Natural killer cell (primary cell): ENCODE results near the gene GRID1. TPM values are rescaled to one million over a fixed set of nuclear protein-coding genes. Genes with fewer than 3 reads are reported as not detected.
"Not testable (repeated sequence)": the region's sequence is repeated elsewhere in the genome, so short reads cannot be mapped to it uniquely, and the experiment has no call there.

Experiments
- ATAC-seq, 3 donors: fragments of 150-1000 bp in 2 of 3; fragments of 200-7000 bp in 1 of 3; cut with Tn5 transposase; 1 replicate in 1 of 3; 2 replicates in 2 of 3; pipeline ENCODE4 v1.10.0; 2021; ENCODE audit warnings: mild to moderate bottlenecking in 2 of 3, moderate library complexity in 2 of 3
- DNase-seq, 2 donors: peaks; one replicate each; pipeline versions ENCODE4 v3.0.0 to v3.0.0-alpha.2; 2013 to 2021; ENCODE audit warnings: mixed read lengths in 1 of 2
- H3K27ac ChIP-seq: one replicate; pipeline ENCODE4 v1.5.1; 2013; ENCODE audit warnings: mild to moderate bottlenecking, low read length
- H3K27me3 ChIP-seq: one replicate; pipeline ENCODE4 v1.6.1; 2013; ENCODE audit warnings: low read length; ENCODE audit not compliant: control insufficient read depth, insufficient read depth
- H3K36me3 ChIP-seq: one replicate; pipeline ENCODE4 v1.6.1; 2013; ENCODE audit warnings: low read length; ENCODE audit not compliant: control insufficient read depth, insufficient read depth
- H3K4me1 ChIP-seq: one replicate; pipeline ENCODE4 v1.6.1; 2013; ENCODE audit warnings: low read length; ENCODE audit not compliant: control insufficient read depth, insufficient read depth
- H3K4me3 ChIP-seq: one replicate; pipeline ENCODE4 v1.5.1; 2013; ENCODE audit warnings: low read length
- H3K9me3 ChIP-seq: one replicate; pipeline ENCODE4 v1.6.1; 2013; ENCODE audit warnings: low read length; ENCODE audit not compliant: control insufficient read depth, insufficient read depth
- H3K27ac Mint-ChIP-seq, 2 donors: one replicate each; pipeline ENCODE4 v1.8.0; 2022; ENCODE audit warnings: mild to moderate bottlenecking in 2 of 2, mixed read lengths in 2 of 2, moderate library complexity in 1 of 2
- H3K27me3 Mint-ChIP-seq, 2 donors: one replicate each; pipeline ENCODE4 v1.8.0; 2022; ENCODE audit warnings: low read depth in 2 of 2, mixed read lengths in 2 of 2
- H3K36me3 Mint-ChIP-seq: one replicate; pipeline ENCODE4 v1.8.0; 2022; ENCODE audit warnings: mixed read lengths
- H3K4me1 Mint-ChIP-seq, 2 donors: one replicate each; pipeline ENCODE4 v1.8.0; 2022; ENCODE audit warnings: mixed read lengths in 2 of 2
- H3K4me3 Mint-ChIP-seq: one replicate; pipeline ENCODE4 v1.8.0; 2022; ENCODE audit warnings: mild to moderate bottlenecking, moderate library complexity, mixed read lengths
- H3K9me3 Mint-ChIP-seq, 2 donors: one replicate each; pipeline ENCODE4 v1.8.0; 2022; ENCODE audit warnings: mixed read lengths in 2 of 2
- CTCF ChIP-seq: fragments of 200-600 bp; IDR thresholded peaks from one replicate; pipeline ENCODE4 v1.8.0; 2022; ENCODE audit warnings: antibody characterized with exemption
- WGBS: methylation state at CpG from one replicate; pipeline ENCODE4 v1.1.7; 2013; ENCODE audit warnings: missing lambda C conversion rate; ENCODE audit not compliant: insufficient coverage; 5-methylcytosine and 5-hydroxymethylcytosine counted together
- intact Hi-C: fragments of 100-400 bp; cut with micrococcal nuclease; formaldehyde crosslinking; loops from one replicate; pipeline ENCODE4 v1.14.2; 2022
- total RNA-seq, 4 donors: library from RNA; stranded (reverse); fragments of 120-200 nt in 1 of 4; gene quantifications; one replicate each; pipeline versions ENCODE4 v1.2.3 to v1.2.4, GENCODE V29; 2013 to 2022

The GRID1 gene
- total RNA-seq, 3 donors from 2014 or later (not counting 1 experiment from before 2014, with no cell fraction given), result not detected

- Mint-ChIP-seq H3K4me3 (no peak overlapping the region), H3K27ac (no peak overlapping the region), H3K4me1 (no peaks in the 10 kb centered on the region), H3K36me3 (no peaks in the 10 kb centered on the region), H3K27me3 (peaks cover 0 to 2% of the 10 kb centered on the region in 2 donors), H3K9me3 (peaks cover 0 to 2% of the 10 kb centered on the region in 2 donors)
- no peak overlapping the region for H3K27ac ChIP-seq
- no peaks in the 10 kb centered on the region for H3K36me3 ChIP-seq
- H3K4me3 ChIP-seq, result no peak overlapping the region
- ATAC-seq (no peak), DNase-seq (no peak)
- no peaks in the 10 kb centered on the region for H3K9me3 ChIP-seq
- TF ChIP-seq CTCF, result no peak
- H3K27me3 ChIP-seq, result no peaks in the 10 kb centered on the region
- H3K4me1 ChIP-seq, result no peaks in the 10 kb centered on the region
- intact Hi-C loops, result no loop called here
- WGBS, result 90% methylated on average over 11 of the region's 11 CpGs
Observed at GRCh38 chr10:86035791-86036543, 330.6 kb downstream of the GRID1 start.

GRCh38 chr10:86034710-86035109 is 331.9 kb downstream of the GRID1 start:
- H3K27me3 ChIP-seq, result no peaks in the 10 kb centered on the region
- no peak overlapping the region for H3K4me3 Mint-ChIP-seq
- H3K27ac Mint-ChIP-seq, result no peak overlapping the region
- ATAC-seq (no peak), DNase-seq (no peak)
- H3K4me3 ChIP-seq, result no peak overlapping the region
- no peaks in the 10 kb centered on the region for H3K36me3 Mint-ChIP-seq
- 93% methylated on average over 1 of the region's 1 CpG for WGBS
- no peaks in the 10 kb centered on the region for H3K4me1 ChIP-seq
- H3K27me3 Mint-ChIP-seq, result no peaks in the 10 kb centered on the region
- no peaks in the 10 kb centered on the region for H3K9me3 Mint-ChIP-seq
- no peaks in the 10 kb centered on the region for H3K4me1 Mint-ChIP-seq
- no peaks in the 10 kb centered on the region for H3K9me3 ChIP-seq
- no peak overlapping the region for H3K27ac ChIP-seq
- TF ChIP-seq CTCF, result no peak
- intact Hi-C loops, result no loop called here
- H3K36me3 ChIP-seq, result no peaks in the 10 kb centered on the region

GRCh38 chr10:86033581-86033980 is 333.0 kb downstream of the GRID1 start:
- H3K4me3 ChIP-seq, result no peak overlapping the region
- H3K27ac Mint-ChIP-seq, result no peak overlapping the region
- no peaks in the 10 kb centered on the region for H3K27me3 ChIP-seq
- H3K36me3 ChIP-seq, result no peaks in the 10 kb centered on the region
- H3K4me1 Mint-ChIP-seq, result no peaks in the 10 kb centered on the region
- no peak for DNase-seq
- no peaks in the 10 kb centered on the region for H3K4me1 ChIP-seq
- H3K4me3 Mint-ChIP-seq, result no peak overlapping the region
- peaks cover 0 to 4% of the 10 kb centered on the region in 2 donors for H3K27me3 Mint-ChIP-seq
- WGBS, result 86% methylated on average over 1 of the region's 1 CpG
- TF ChIP-seq CTCF, result no peak
- no peak for ATAC-seq
- H3K9me3 ChIP-seq, result no peaks in the 10 kb centered on the region
- intact Hi-C loops, result no loop called here
- no peaks in the 10 kb centered on the region for H3K9me3 Mint-ChIP-seq
- no peaks in the 10 kb centered on the region for H3K36me3 Mint-ChIP-seq
- no peak overlapping the region for H3K27ac ChIP-seq

GRCh38 chr10:86032087-86032486 is 334.5 kb downstream of the GRID1 start:
- H3K27ac Mint-ChIP-seq, ATAC-seq, H3K9me3 Mint-ChIP-seq, H3K4me3 ChIP-seq, DNase-seq, H3K27me3 ChIP-seq, H3K36me3 Mint-ChIP-seq, H3K4me3 Mint-ChIP-seq, intact Hi-C loops, H3K36me3 ChIP-seq, H3K9me3 ChIP-seq, H3K4me1 ChIP-seq, H3K27ac ChIP-seq, H3K27me3 Mint-ChIP-seq, H3K4me1 Mint-ChIP-seq: not testable (repeated sequence)
- 90% methylated on average over 8 of the region's 8 CpGs for WGBS
